Measurements from ENCODE around the gene CAPN2.
A peak's percentile ranks its signal among the peaks of the same experiment; 100 is the strongest.

CAPN2 gene

DNA sequence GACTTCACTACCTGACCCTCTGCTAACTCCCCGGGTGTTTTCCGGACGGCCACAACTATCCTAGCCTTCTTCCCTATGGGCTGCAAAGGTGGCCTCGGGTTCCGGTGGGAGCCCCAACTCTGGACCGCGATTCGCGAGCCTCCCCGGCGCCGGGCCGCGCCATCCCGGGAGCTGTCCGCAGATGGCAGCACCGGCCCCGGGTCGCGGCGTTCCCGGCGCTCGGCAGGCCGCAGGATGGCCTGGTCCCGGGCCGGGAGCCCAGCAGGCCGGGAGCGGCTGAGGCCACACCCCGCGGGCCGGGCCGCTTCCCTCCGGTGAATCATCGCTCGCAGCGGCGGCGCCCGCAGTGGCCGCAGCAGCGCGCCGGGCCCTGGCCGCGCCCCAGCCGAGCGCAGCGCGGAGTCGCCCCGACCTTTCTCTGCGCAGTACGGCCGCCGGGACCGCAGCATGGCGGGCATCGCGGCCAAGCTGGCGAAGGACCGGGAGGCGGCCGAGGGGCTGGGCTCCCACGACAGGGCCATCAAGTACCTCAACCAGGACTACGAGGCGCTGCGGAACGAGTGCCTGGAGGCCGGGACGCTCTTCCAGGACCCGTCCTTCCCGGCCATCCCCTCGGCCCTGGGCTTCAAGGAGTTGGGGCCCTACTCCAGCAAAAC lies at the start of gene CAPN2:
Gene CAPN2 (plus strand): TSS at position 346 of the 656 bp plus-strand sequence. CDS start 102 bp downstream, at position 448.
- peak; percentile 53 for DNase-seq

GRCh38 chr1:223662943-223663342 lies 49.4 kb upstream of the CAPN2 start:
- DNase-seq = no peak

DNA sequence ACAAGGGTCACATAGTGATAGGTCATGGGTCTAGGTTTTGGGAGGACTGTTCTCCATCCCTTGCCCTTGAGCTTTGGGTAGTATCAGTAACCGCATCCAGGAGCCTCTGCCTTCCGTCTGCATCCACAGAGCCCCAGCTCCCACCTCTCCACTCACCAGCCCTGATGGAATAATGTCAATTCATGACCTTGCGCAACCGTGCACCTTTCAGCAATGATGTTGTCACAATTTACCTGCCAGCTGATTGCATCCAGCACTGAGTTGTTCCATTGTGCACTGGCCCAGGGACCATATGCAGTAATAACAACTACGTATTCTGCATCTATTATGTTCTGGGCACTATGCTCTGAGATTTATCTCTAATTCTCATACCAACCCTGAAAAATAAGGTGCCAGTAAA lies 48.2 kb upstream of the CAPN2 start:
- DNase-seq = no peak

GRCh38 chr1:223665592-223666312 lies 46.6 kb upstream of the CAPN2 start, which contains the start of gene CAPN8:
Gene CAPN8, minus strand, starts transcription at chr1:223665701. Its CDS starts 55 bp downstream, at chr1:223665646.
- no peak for DNase-seq

DNA sequence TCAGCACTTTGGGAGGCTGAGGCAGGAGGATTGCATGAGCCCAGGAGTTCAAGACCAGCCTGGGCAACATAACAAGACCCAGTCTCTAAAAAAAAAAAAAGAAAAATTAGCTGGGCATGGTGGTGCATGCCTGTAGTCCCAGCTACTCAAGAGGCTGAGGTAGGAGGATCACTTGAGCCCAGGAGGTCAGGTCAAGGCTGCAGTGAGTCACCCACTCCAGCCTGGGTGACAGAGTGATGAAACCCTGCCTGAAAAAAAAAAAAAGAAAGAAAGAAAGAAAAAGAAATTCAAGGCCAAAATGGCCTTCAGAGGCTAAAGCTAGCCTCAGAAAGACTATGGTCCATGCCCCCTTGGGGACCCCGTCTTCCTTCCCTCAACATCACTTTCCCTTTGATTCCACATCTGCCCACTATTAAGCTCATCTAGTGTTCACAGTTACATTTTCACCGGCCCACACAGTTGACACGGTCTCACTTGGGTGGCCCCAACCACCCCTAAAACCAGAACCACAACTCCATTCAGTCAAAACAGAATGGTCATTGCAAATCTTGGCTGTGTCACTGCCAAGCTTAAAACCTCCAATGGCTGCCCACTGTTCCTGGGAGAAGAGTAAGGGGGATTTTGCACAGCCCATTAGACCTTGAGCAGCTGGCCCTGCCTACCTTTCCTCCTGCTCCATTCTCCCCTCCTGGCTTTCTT lies 44.7 kb upstream of the CAPN2 start:
- no peak for DNase-seq

GRCh38 chr1:223669003-223669795 lies 43.1 kb upstream of the CAPN2 start:
- no peak for DNase-seq

GRCh38 chr1:223670458-223671159 lies 41.7 kb upstream of the CAPN2 start:
- no peak for DNase-seq

DNA sequence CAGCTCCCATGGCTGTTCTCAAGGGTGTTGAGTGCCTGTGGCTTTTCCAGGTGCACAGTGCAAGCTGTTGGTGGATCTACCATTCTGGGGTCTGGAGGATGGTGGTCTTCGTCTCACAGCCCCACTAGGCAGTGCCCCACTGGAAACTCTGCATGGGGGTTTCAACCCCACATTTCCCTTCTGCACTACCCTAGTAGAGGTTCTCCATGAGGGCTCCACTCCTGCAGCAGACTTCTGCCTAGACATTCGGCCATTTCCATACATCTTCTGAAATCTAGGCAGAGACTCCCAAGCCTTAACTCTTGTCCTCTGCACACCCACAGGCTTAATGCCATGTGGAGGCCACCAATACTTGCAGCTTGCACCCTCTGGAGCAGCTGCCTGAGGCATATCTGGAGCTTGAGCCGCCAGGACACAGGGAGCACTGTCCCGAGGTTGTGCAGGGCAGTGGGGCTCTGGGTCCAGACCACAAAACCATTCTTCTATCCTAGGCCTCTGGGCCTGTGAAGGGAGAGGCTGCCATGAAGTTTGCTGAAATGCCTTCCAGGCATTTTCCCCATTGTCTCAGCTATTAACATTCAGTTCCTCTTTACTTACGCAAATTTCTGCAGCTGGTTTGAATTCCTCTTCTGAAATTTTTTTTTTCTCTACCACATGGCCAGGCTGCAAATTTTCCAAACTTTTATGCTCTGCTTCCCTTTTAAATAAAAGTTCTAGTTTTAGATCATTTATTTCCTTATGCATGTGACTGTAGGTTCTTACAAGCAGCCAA lies 38.0 kb upstream of the CAPN2 start:
- DNase-seq = no peak

GRCh38 chr1:223678841-223679240 lies 33.5 kb upstream of the CAPN2 start:
- DNase-seq = no peak

DNA sequence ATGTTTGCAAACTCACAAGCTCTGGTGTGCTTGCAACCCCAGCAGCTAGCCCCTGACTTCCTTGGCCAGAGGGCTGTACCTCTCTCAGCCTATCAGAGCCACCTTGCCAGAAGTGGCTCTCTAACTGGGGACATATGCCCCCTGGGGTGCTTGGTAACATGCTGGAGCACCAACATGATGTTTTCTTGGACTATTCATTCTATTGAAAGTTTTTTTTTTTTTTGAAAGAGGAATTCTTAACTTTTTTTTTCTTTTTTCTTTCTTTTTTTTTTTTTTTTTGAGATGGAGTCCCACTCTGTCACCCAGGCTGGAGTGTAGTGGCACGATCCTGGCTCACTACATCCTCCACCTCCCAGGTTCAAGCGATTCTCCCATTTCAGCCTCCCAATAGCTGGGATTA lies 32.2 kb upstream of the CAPN2 start:
- DNase-seq = no peak

DNA sequence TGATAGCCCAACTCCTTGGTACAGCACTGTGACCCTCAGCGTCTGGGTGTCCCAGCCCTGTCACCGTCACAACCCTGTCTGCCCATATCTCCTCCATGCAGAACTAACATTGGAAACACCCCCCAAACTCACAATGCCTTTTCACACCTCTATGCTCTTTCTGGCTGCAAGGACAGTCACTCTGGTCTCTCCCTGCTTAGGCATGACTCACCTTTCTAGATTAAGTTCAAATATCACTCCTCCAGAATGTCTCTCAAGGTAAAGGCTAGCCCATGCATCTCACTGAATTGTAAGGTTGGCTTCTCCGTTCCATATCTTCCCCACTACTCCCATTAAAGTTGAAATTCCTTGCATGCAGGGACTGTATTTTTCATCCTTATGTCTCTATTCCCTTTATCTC lies 29.8 kb upstream of the CAPN2 start:
- no peak for DNase-seq

DNA sequence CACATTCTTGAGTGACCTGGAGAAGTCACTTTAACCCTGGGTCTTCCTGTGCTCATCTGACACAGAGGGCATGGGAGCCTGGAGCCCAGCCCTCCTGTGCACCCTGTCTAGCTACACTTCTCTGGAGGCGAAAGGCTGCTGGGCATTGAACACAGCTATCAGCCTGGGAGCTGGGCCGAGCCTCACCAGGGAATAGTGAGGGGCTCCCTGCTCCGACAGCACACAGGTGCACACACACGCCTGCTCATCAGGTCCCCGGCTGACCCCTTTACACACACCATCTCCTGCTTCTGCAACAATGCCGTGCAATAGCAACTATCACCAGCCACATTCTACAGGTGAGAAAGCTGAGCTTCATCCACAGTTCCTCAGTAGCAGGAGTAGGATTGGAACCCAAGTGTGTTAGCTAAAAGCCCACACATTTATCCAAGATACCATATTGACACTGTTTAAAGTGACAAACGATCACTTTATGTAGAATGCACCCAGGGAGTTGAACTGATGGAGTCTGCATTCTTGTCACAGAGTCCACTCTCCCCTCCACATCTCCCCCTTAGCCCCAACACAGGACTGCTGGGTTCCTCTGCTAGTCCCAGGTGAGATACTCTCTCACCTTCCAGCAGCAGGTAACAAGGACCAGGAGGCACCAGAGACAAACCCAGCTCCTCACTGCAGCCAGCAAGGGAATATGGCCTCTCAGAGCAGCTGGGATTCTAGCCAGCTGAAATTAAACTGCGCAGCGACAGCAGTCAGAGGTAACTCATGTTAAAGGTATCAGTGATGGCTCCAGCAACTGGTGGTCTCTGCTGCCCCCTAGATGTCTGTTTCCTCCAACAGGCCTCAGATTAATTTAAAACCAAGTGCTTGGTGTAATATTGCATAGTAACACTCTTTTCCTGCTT lies 28.5 kb upstream of the CAPN2 start:
- DNase-seq = peak; percentile 52

DNA sequence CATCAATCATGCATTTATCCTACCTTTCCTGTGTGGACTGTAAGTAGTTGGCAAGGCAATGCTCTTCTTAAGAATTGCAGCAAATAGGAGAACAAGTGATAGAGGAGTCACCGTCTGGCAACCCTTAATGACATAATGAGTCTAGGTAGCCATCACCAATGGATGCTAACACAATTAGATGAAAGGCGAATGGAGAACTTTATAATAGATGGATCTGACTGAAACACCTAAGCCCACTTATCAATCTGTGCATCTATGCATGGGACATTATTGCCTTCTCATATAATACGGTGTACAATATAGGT lies 27.9 kb upstream of the CAPN2 start:
- no peak for DNase-seq

- DNase-seq = no peak
These were observed 21.2 kb upstream of the CAPN2 start for GRCh38 chr1:223691121-223691520.

- DNase-seq = no peak
These were observed 17.3 kb upstream of the CAPN2 start for GRCh38 chr1:223695014-223695548.

DNA sequence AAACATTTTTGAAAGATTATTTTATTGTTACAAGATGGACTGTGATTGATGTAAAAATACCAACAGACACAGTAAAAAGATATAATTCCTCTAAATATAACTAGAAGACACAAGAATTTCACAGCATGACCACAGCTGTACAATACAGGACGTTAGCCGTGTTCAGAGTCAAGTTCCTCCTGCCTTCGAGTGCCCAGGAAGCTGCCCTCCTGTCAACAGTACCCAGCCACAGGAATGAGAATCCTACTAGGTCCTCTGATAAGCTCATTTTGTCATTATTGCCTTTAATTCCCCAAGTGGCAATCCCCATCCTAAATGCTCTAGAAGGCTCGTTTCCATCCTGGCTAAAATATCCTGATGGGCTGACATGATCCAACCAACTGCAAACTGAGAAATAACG lies 16.4 kb upstream of the CAPN2 start:
- DNase-seq = no peak

- DNase-seq = no peak
These were observed 11.9 kb upstream of the CAPN2 start for GRCh38 chr1:223700388-223700918.

- DNase-seq = no peak
These were observed 11.2 kb upstream of the CAPN2 start for GRCh38 chr1:223700942-223701637.

Data from activated gamma-delta T cell treated with Interleukin-2 at 50 U/mL for 16 hours (primary cell).